A549 (cell line): Measurements from ENCODE around the gene TOX4. TPM values are rescaled to one million over a fixed set of nuclear protein-coding genes. Genes with fewer than 3 reads are reported as not detected.
A peak's percentile ranks its signal among the peaks of the same experiment; 100 is the strongest.

Source experiments
- ATAC-seq, 2 experiments: fragments of 200-7000 bp in 1 of 2; fragments of >200 bp in 1 of 2; cut with Nextera tagmentation in 1 of 2; cut with Tn5 transposase in 1 of 2; 3 replicates each; pipeline versions ENCODE4 v1.8.0 to v1.9.1; 2018 to 2020; ENCODE audit warnings: mild to moderate bottlenecking in 1 of 2, moderate library complexity in 1 of 2
- CTCF ChIA-PET: fragments of 300-600 bp; sonication (Branson Sonifier 250); formaldehyde crosslinking; extraction: SDS; loops from one replicate; lab custom pipeline; 2021; ENCODE audit warnings: antibody characterized with exemption, inconsistent platforms; lab: Yijun Ruan, JAX
- POLR2A ChIA-PET: fragments of 350-600 bp; formaldehyde crosslinking; extraction: SDS; loops from one replicate; lab custom pipeline; 2021; ENCODE audit warnings: antibody characterized with exemption, inconsistent platforms; lab: Yijun Ruan, JAX
- DNase-seq, 2 experiments: peaks; one replicate each; pipeline versions ENCODE4 v3.0.0 to v3.0.0-alpha.2; 2011 to 2016; ENCODE audit warnings: low read depth in 1 of 2, low spot score in 1 of 2
- FAIRE-seq: peaks from 2 replicates; lab custom pipeline; 2011; peaks lifted over from hg19 to GRCh38; lab: Jason Lieb, UNC
- H3K27ac ChIP-seq, 2 experiments: fragments of >200 bp; sonication (Bioruptor Twin); formaldehyde crosslinking; 3 replicates each; pipeline ENCODE4 v1.5.1; 2016 to 2017
- H3K4me1 ChIP-seq: fragments of >200 bp; sonication (Bioruptor Twin); formaldehyde crosslinking; 3 replicates; pipeline ENCODE4 v1.6.1; 2016
- H3K4me2 ChIP-seq: fragments of >200 bp; sonication (Bioruptor Twin); formaldehyde crosslinking; 3 replicates; pipeline ENCODE4 v1.6.1; 2016
- H3K4me3 ChIP-seq: fragments of >200 bp; sonication (Bioruptor Twin); formaldehyde crosslinking; 3 replicates; pipeline ENCODE4 v1.5.1; 2016
- H3K9me3 ChIP-seq: fragments of >200 bp; sonication (Bioruptor Twin); formaldehyde crosslinking; 3 replicates; pipeline ENCODE4 v1.6.1; 2016
- CBX8 ChIP-seq: fragments of 200-600 bp; sonication (generic); IDR thresholded peaks from 2 replicates; pipeline ENCODE4 v1.6.1; 2016
- CEBPB ChIP-seq, 2 experiments: fragments of >200 bp in 1 of 2; sonication (Bioruptor Twin) in 1 of 2; formaldehyde crosslinking in 1 of 2; IDR thresholded peaks; 2 replicates each; pipeline ENCODE4 v1.6.1; 2012 to 2016
- ELK1 ChIP-seq: fragments of 150-350 bp; IDR thresholded peaks from 2 replicates; pipeline ENCODE4 v1.6.1; 2014; ENCODE audit warnings: low read depth, mild to moderate bottlenecking, low read length
- EP300 ChIP-seq, 2 experiments: fragments of >200 bp; sonication (Bioruptor Twin); formaldehyde crosslinking; IDR thresholded peaks; 2 replicates in 1 of 2; 3 replicates in 1 of 2; pipeline ENCODE4 v1.6.1; 2016 to 2017
- FOSB ChIP-seq: fragments of 250-450 bp; sonication (Bioruptor Pico); IDR thresholded peaks from 2 replicates; pipeline ENCODE4 v1.5.0; 2020; ENCODE audit warnings: mild to moderate bottlenecking, moderate library complexity
- HOXB5 ChIP-seq: fragments of 250-450 bp; sonication (Bioruptor Pico); IDR thresholded peaks from 2 replicates; pipeline ENCODE4 v1.5.0; 2020; ENCODE audit warnings: mild to moderate bottlenecking, moderate library complexity
- JUN ChIP-seq, 2 experiments: fragments of >200 bp; sonication (Bioruptor Twin); formaldehyde crosslinking; IDR thresholded peaks; 2 replicates in 1 of 2; 3 replicates in 1 of 2; pipeline ENCODE4 v1.6.1; 2016 to 2017
- JUNB ChIP-seq: fragments of >200 bp; sonication (Bioruptor Twin); formaldehyde crosslinking; IDR thresholded peaks from 2 replicates; pipeline ENCODE4 v1.6.1; 2016
- KDM5A ChIP-seq: fragments of 200-600 bp; sonication (generic); IDR thresholded peaks from 2 replicates; pipeline ENCODE4 v1.6.1; 2016; ENCODE audit warnings: antibody characterized with exemption, mild to moderate bottlenecking
- MAFK ChIP-seq: fragments of 450-650 bp; IDR thresholded peaks from 2 replicates; pipeline ENCODE4 v1.6.1; 2014; ENCODE audit not compliant: partially characterized antibody
- NFE2L2 ChIP-seq: fragments of 150-350 bp; conservative IDR thresholded peaks from 2 replicates; pipeline ENCODE4 v1.6.1; 2014; ENCODE audit warnings: low read length
- NPAS2 ChIP-seq: fragments of 250-450 bp; sonication (Bioruptor Pico); IDR thresholded peaks from 2 replicates; pipeline ENCODE4 v1.8.0; 2022; ENCODE audit warnings: mild to moderate bottlenecking, moderate library complexity, borderline replicate concordance
- PHF8 ChIP-seq: fragments of 200-600 bp; sonication (generic); IDR thresholded peaks from 2 replicates; pipeline ENCODE4 v1.6.1; 2016; ENCODE audit warnings: low read depth, mild to moderate bottlenecking, antibody characterized with exemption, moderate library complexity, borderline replicate concordance
- POLR2A ChIP-seq: IDR thresholded peaks from 2 replicates; pipeline ENCODE4 v1.6.1; 2012; ENCODE audit warnings: mild to moderate bottlenecking, low read length
- RAD21 ChIP-seq, 2 experiments: fragments of >200 bp in 1 of 2; sonication (Bioruptor Twin) in 1 of 2; formaldehyde crosslinking in 1 of 2; IDR thresholded peaks in 1 of 2; conservative IDR thresholded peaks in 1 of 2; 2 replicates in 1 of 2; 3 replicates in 1 of 2; pipeline ENCODE4 v1.6.1; 2012 to 2018; ENCODE audit warnings: inconsistent platforms in 1 of 2
- RFX5 ChIP-seq: fragments of 450-650 bp; IDR thresholded peaks from 2 replicates; pipeline ENCODE4 v1.7.1; 2014; ENCODE audit warnings: antibody characterized with exemption, mild to moderate bottlenecking, moderate library complexity
- SMC3 ChIP-seq: fragments of >200 bp; sonication (Bioruptor Twin); formaldehyde crosslinking; IDR thresholded peaks from 3 replicates; pipeline ENCODE4 v1.6.1; 2018; ENCODE audit warnings: inconsistent platforms
- TFCP2L1 ChIP-seq: fragments of 250-450 bp; sonication (Bioruptor Pico); IDR thresholded peaks from 2 replicates; pipeline ENCODE4 v1.5.0; 2021; ENCODE audit warnings: mild to moderate bottlenecking
- TP53 ChIP-seq: fragments of 250-450 bp; sonication (Bioruptor Pico); IDR thresholded peaks from 2 replicates; pipeline ENCODE4 v1.5.0; 2021; ENCODE audit warnings: mild to moderate bottlenecking, moderate library complexity
- ZC3H11A ChIP-seq: fragments of 450-650 bp; IDR thresholded peaks from 2 replicates; pipeline ENCODE4 v1.6.1; 2014; ENCODE audit warnings: antibody characterized with exemption, mild to moderate bottlenecking
- ZFP36 ChIP-seq: fragments of 450-650 bp; IDR thresholded peaks from 2 replicates; pipeline ENCODE4 v1.6.1; 2014; ENCODE audit warnings: borderline replicate concordance; ENCODE audit not compliant: partially characterized antibody
- ZNF302 ChIP-seq: fragments of 250-450 bp; sonication (Bioruptor Pico); IDR thresholded peaks from 2 replicates; pipeline ENCODE4 v1.9.0; 2021; ENCODE audit warnings: inconsistent platforms, mild to moderate bottlenecking, moderate library complexity
- ZSCAN20 ChIP-seq: fragments of 250-450 bp; sonication (Bioruptor Pico); IDR thresholded peaks from 2 replicates; pipeline ENCODE4 v1.8.0; 2022; ENCODE audit warnings: mild to moderate bottlenecking, moderate library complexity
- WGBS: methylation state at CpG from one replicate; pipeline ENCODE4 v1.1.6; 2017; ENCODE audit errors: missing lambda C conversion rate; 5-methylcytosine and 5-hydroxymethylcytosine counted together
- polyA plus RNA-seq, 4 experiments: library from polyadenylated mRNA; depleted of rRNA in 3 of 4; stranded (reverse); fragments of >200 nt; fragmentation: RNase III in 1 of 4; extraction: RNeasy Plus Mini Kit Qiagen cat#74134 plus additional on column Dnase treatment in 1 of 4; gene quantifications; 2 replicates in 3 of 4; 3 replicates in 1 of 4; pipeline ENCODE4 v1.2.3, GENCODE V29; 2011 to 2017
- TF ChIP-seq, protein P1 (sequence below): fragments of 250-450 bp; sonication (Bioruptor Pico); IDR thresholded peaks from 2 replicates; pipeline ENCODE4 v1.5.0; 2021; ENCODE audit warnings: mild to moderate bottlenecking, moderate library complexity, borderline replicate concordance
- TF ChIP-seq, protein P2 (sequence below): IDR thresholded peaks from 2 replicates; pipeline ENCODE4 v1.6.1; 2012; ENCODE audit warnings: low read depth, borderline replicate concordance
- TF ChIP-seq, protein P3 (sequence below): fragments of 250-450 bp; sonication (Bioruptor Pico); IDR thresholded peaks from 2 replicates; pipeline ENCODE4 v1.5.0; 2020; ENCODE audit warnings: low read depth, mild to moderate bottlenecking, moderate library complexity

TOX4 gene
- polyA plus RNA-seq, 2 of the 4 experiments (the other 2 are of a cell fraction): 48.3 to 76.4 TPM

DNA sequence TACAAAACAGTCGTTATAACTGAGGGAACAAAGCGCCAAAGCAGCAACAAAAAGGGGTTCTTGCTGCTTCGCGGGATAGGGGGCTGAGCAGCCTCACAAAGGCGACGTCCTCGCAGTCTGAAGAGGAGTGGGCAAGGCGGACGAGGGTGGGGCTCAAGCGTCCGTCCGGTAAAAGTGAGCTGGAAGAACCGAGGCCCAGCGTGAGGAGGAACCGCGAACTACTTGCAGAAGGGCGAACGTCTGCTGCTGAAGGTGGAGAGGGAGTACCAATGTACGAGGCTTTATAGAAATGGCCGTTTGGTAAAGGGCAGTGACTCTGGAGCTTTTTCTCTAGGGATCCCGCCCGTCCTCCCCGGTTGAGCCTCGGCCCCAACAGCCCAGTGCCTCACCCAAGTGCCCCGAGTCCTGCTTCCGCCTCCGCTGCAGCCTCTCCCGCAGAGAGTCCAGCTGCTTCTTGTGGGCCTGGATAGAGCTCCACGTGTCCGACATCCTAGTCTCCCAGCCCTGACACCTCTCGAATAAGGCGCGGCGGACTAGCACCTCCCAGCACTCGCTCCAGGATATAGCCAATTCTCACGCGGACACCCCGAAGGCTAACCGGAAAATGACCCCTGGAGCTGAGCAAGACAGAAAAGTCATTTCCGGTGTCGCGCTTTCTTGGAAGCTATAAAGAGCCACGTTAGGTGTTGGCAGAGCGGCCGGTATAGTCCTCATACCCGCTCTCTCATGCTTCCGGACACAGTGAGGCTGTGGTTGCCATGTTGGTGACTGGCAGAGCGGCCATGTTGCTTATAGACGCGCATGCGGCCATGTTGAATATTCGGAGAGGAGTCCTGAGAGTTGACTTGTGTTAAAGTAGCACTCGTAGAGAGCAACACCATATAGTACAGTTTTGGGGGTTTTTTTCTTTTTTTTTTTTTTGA is 34.0 kb downstream of the TOX4 start, which contains the start of gene METTL3 (continued):
- TF ChIP-seq POLR2A (peak; percentile 82), KDM5A (0 out of 2 replicates have a peak, but pooled peaks have one; percentile 23), ZNF302 (CRISPR knock-in tag) (no peak), JUN (IDR thresholded peaks at IDR 0.05) (peak; percentile 79 to 83; a peak in 4 of 5 replicates), MAFK (peak; percentile 28), TP53 (CRISPR knock-in tag) (0 out of 2 replicates have a peak, but pooled peaks have one; percentile 34)
- TF ChIP-seq, protein P1, sequence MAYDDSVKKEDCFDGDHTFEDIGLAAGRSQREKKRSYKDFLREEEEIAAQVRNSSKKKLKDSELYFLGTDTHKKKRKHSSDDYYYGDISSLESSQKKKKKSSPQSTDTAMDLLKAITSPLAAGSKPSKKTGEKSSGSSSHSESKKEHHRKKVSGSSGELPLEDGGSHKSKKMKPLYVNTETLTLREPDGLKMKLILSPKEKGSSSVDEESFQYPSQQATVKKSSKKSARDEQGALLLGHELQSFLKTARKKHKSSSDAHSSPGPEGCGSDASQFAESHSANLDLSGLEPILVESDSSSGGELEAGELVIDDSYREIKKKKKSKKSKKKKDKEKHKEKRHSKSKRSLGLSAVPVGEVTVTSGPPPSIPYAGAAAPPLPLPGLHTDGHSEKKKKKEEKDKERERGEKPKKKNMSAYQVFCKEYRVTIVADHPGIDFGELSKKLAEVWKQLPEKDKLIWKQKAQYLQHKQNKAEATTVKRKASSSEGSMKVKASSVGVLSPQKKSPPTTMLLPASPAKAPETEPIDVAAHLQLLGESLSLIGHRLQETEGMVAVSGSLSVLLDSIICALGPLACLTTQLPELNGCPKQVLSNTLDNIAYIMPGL (CRISPR knock-in tag): no peak
- TF ChIP-seq, all 56 proteins: peak for 15

- H3K4me2 ChIP-seq: no peak overlapping the region
- ChIA-PET CTCF (interaction anchor here (1.2 to 3.6 kb wide), 4 partner anchors 9 to 16 kb away, joined by 3 to 15 read pairs (median 10); partner anchors contain the start of gene SALL2), POLR2A (no interaction called here)
- DNase-seq: no peak
- no peaks in the 10 kb centered on the region for H3K9me3 ChIP-seq
- peaks cover 6% of the 10 kb centered on the region; the same call in 2 of the 3 replicates for H3K4me1 ChIP-seq
- no peak for ATAC-seq
- no peak overlapping the region for H3K27ac ChIP-seq
- FAIRE-seq: no peak
- WGBS: 96% methylated on average over 1 of the region's 1 CpG
- TF ChIP-seq, protein P2, sequence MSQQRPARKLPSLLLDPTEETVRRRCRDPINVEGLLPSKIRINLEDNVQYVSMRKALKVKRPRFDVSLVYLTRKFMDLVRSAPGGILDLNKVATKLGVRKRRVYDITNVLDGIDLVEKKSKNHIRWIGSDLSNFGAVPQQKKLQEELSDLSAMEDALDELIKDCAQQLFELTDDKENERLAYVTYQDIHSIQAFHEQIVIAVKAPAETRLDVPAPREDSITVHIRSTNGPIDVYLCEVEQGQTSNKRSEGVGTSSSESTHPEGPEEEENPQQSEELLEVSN: no peak
- TF ChIP-seq SMC3 (no peak), ZFP36 (no peak), ZSCAN20 (no peak), HOXB5 (no peak), NPAS2 (no peak), CBX8 (no peak), EP300 (IDR thresholded peaks at IDR 0.05) (no peak), RFX5 (no peak), PHF8 (no peak), JUNB (no peak), TFCP2L1 (CRISPR knock-in tag) (no peak), CEBPB (IDR thresholded peaks at IDR 0.05) (no peak), NFE2L2 (no peak), ELK1 (no peak), RAD21 (conservative IDR thresholded peaks at IDR 0.05 in 1 of 2, IDR thresholded peaks at IDR 0.05 in 1 of 2) (no peak), ZC3H11A (no peak), FOSB (CRISPR knock-in tag) (no peak)
- TF ChIP-seq, protein P3, sequence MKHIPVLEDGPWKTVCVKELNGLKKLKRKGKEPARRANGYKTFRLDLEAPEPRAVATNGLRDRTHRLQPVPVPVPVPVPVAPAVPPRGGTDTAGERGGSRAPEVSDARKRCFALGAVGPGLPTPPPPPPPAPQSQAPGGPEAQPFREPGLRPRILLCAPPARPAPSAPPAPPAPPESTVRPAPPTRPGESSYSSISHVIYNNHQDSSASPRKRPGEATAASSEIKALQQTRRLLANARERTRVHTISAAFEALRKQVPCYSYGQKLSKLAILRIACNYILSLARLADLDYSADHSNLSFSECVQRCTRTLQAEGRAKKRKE (CRISPR knock-in tag): no peak
- TF ChIP-seq, all 56 proteins: peak for 0
- H3K4me3 ChIP-seq: no peak overlapping the region
Measured at GRCh38 chr14:21514341-21514740, 37.3 kb downstream of the TOX4 start.
